Measurements from ENCODE around the gene ADCY7. TPM values are rescaled to one million over a fixed set of nuclear protein-coding genes. Genes with fewer than 3 reads are reported as not detected.

ADCY7 gene
- total RNA-seq, 2 donors from 2014 or later: 135 to 186 TPM

DNA sequence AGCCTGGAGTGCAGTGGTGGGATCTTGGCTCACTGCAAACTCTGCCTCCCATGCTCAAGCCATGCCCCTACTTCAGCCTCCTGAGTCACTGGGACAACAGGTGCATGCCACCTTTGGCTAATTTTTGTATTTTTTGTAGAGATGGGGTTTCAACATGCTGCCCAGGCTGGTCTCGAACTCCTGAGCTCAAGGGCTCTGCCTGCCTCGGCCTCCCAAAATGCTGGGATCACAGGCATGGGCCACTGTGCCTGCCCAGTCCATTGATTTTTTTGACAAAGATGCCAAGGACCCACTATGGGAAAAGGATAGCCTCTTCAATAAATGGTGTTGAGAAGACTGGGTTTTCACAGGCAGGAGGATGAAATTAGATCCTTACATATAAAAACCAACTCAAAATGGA lies 10.8 kb upstream of the ADCY7 start:
- Mint-ChIP-seq H3K36me3 (no peaks in the 10 kb centered on the region), H3K27me3 (no peaks in the 10 kb centered on the region), H3K4me3 (no peak overlapping the region)

GRCh38 chr16:50256604-50257003 lies 9.7 kb upstream of the ADCY7 start:
- no peaks in the 10 kb centered on the region for H3K27me3 Mint-ChIP-seq
- H3K4me1 Mint-ChIP-seq (ENCODE audit: low read depth in 2 of 2): peaks cover 16 to 38% of the 10 kb centered on the region in 2 donors
- H3K27ac Mint-ChIP-seq: no peak overlapping the region
- H3K9me3 Mint-ChIP-seq: no peaks in the 10 kb centered on the region
- H3K36me3 Mint-ChIP-seq: no peaks in the 10 kb centered on the region
- no peak for DNase-seq (ENCODE audit: low spot score)
- no peak overlapping the region for H3K4me3 Mint-ChIP-seq
- no peak for ATAC-seq

More for the DNA sequence above, 10.8 kb upstream of the ADCY7 start:
- DNase-seq (ENCODE audit: low spot score) (no peak), ATAC-seq (no peak)
- Mint-ChIP-seq H3K27ac (no peak overlapping the region), H3K9me3 (no peaks in the 10 kb centered on the region), H3K4me1 (ENCODE audit: low read depth in 2 of 2) (peaks cover 9 to 35% of the 10 kb centered on the region in 2 donors)

DNA sequence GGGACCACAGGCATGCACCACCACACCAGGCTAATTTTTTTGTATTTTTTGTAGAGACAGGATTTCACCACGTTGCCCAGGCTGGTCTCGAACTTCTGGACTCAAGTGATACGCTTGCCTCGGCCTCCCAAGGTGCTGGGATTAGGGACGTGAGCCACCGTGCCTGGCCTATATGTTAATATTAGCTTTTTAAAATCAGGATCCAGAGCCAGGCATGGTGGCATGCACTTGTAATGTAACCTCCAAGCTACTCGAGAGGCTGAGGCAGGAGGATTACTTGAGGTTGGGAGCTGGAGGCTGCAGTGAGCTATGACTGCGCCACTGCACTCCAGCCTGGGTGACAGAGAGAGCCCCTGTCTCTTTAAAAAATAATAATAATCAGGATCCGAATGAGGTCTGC lies 8.5 kb upstream of the ADCY7 start:
- no peaks in the 10 kb centered on the region for H3K9me3 Mint-ChIP-seq
- DNase-seq (ENCODE audit: low spot score) (no peak), ATAC-seq (no peak)
- H3K36me3 Mint-ChIP-seq: no peaks in the 10 kb centered on the region
- H3K27me3 Mint-ChIP-seq: no peaks in the 10 kb centered on the region
- no peak overlapping the region for H3K27ac Mint-ChIP-seq
- peaks cover 28 to 42% of the 10 kb centered on the region in 2 donors for H3K4me1 Mint-ChIP-seq (ENCODE audit: low read depth in 2 of 2)
- H3K4me3 Mint-ChIP-seq: no peak overlapping the region

- ATAC-seq: no peak
- Mint-ChIP-seq H3K36me3 (no peaks in the 10 kb centered on the region), H3K4me3 (no peak overlapping the region), H3K4me1 (ENCODE audit: low read depth in 2 of 2) (peaks cover 43 to 45% of the 10 kb centered on the region in 2 donors), H3K9me3 (no peaks in the 10 kb centered on the region), H3K27me3 (no peaks in the 10 kb centered on the region), H3K27ac (peak overlapping the region; percentile 5 to 51)
- peak; percentile 15 for DNase-seq (ENCODE audit: low spot score)
These were observed 6.8 kb upstream of the ADCY7 start for GRCh38 chr16:50259334-50260205.

DNA sequence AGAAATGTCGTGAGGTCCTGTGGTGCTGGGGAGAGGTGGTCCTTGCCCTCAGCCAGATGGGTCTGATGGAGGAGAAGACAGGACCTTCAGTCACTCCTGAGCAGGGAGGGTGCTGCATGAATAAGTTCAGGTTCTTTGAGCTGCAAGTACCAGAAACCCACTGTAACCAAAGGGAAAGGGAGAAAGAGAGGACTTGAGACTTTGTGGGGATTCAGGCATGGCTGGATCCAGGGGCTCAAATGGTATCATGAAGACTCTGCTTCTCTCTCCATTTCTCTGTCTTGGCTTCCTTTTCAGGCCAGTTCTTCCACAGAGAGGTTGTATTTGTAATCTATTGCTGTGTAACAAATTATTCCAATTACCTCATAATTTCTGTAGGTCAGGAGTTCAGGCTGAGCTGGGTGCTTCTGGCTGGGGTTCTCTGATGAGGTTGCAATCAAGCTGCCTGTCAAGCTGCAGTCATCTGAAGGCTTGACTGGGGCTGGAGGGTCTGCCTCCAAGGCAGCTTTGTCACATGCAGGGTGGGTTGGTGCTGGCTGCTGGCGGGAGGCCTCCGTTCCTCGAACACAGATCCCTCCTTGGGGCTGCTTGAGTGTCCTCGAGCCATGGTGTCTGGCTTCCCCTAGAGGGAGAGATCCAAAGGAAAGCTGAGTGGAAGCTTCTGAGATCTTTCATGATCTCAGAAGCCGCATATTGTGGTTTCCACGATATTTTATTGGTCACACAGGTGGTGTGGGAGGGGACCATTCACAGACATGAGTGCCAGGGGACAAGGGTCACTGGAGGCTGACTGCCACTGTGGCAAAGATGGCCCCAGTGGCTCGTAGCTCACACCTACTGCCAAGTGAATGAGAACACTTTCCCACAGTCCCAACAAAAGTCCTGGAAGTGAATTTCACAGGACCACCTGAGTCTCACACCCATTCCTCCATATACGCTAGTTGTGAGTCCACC lies 5.9 kb upstream of the ADCY7 start:
- Mint-ChIP-seq H3K9me3 (no peaks in the 10 kb centered on the region), H3K27me3 (no peaks in the 10 kb centered on the region), H3K4me1 (ENCODE audit: low read depth in 2 of 2) (peaks cover 52 to 54% of the 10 kb centered on the region in 2 donors), H3K4me3 (no peak overlapping the region), H3K36me3 (no peaks in the 10 kb centered on the region), H3K27ac (peak overlapping the region in 1 of 2 donors; percentile 51)
- DNase-seq (ENCODE audit: low spot score) (peak; percentile 35), ATAC-seq (no peak)

DNA sequence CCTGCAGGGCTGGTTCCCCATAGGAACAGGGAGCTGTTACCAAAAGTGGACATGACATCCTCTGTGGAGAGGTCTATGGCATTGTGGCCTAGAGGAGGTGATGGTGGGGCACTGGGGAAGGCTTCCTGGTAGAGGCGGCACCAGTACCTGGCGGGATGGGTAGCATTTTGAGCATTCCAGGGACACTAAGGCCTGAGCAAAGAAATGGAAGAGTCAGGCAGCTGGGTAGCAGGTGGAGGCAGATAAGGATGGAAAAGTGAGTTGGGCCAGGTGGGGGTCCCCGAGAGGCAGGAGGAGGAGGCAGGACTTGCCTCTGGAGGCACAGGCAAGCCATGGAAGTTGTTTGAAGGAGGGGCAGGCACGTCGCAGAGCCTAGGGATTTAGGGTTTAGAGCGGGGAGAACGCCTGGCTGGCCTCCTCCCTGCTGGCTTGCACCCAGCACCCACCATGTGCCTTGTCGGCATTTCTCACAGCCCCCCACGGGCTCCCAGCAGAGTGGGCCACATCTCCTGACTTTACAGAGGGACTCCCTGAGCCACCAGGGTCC lies 5.1 kb upstream of the ADCY7 start:
- DNase-seq (ENCODE audit: low spot score): peak; percentile 51
- peak overlapping the region in 1 of 2 donors; percentile 51 for H3K27ac Mint-ChIP-seq
- H3K9me3 Mint-ChIP-seq: no peaks in the 10 kb centered on the region
- H3K4me1 Mint-ChIP-seq (ENCODE audit: low read depth in 2 of 2): peaks cover 60 to 61% of the 10 kb centered on the region in 2 donors
- no peak for ATAC-seq
- H3K4me3 Mint-ChIP-seq: no peak overlapping the region
- H3K36me3 Mint-ChIP-seq: no peaks in the 10 kb centered on the region
- no peaks in the 10 kb centered on the region for H3K27me3 Mint-ChIP-seq

GRCh38 chr16:50261707-50262235 lies 4.6 kb upstream of the ADCY7 start:
- ATAC-seq (no peak), DNase-seq (ENCODE audit: low spot score) (peak; percentile 61)
- Mint-ChIP-seq H3K36me3 (no peaks in the 10 kb centered on the region), H3K4me1 (ENCODE audit: low read depth in 2 of 2) (peaks cover 61 to 62% of the 10 kb centered on the region in 2 donors), H3K9me3 (no peaks in the 10 kb centered on the region), H3K27me3 (no peaks in the 10 kb centered on the region), H3K4me3 (peak overlapping the region; percentile 87), H3K27ac (peak overlapping the region; percentile 98 to 100)

DNA sequence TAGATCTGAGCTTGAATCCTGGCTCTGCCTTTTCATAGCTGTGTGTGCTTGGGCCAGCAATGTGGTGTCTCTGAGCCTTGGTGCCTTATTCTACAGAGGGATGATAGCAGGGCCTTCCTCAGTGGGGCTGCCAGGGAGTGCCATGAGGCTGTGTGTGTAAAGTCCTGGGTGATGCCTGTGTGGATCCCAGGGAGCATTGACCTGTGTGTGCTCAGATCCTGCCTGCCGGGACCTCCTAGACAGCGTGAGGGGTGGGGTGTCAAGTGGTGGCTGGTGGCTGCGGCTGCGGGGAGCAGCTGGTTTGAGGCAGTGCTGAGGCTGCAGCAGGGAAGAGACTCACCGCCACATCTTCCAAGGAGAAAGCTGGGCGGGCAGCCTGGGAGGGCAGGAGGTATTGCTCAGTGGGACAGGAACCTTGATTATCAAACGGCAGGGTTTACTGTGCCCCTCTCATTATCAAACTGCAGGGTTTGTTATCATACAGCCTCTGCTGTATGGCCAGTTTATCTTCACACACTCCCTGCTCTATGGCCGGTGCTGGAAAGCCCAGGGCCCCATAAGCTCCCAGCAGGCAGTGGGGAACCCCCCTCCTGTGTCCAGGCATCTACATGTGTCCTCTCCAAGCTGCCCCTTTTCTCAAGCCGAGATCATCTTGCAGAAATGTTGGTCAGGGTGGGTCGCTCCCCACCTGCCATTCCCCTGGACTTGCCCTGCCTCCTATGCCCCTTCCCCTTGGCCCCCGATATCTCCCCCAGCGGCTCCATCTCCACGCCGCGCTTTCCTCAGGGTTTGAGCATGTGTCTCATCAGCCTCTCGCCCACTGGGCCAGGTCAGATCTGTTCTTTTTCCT lies 3.1 kb upstream of the ADCY7 start:
- Mint-ChIP-seq H3K27me3 (no peaks in the 10 kb centered on the region), H3K36me3 (no peaks in the 10 kb centered on the region), H3K4me1 (ENCODE audit: low read depth in 2 of 2) (peaks cover 72 to 76% of the 10 kb centered on the region in 2 donors), H3K4me3 (peak overlapping the region; percentile 87), H3K27ac (peak overlapping the region; percentile 98 to 100), H3K9me3 (no peaks in the 10 kb centered on the region)
- ATAC-seq (no peak), DNase-seq (ENCODE audit: low spot score) (peak; percentile 46)

DNA sequence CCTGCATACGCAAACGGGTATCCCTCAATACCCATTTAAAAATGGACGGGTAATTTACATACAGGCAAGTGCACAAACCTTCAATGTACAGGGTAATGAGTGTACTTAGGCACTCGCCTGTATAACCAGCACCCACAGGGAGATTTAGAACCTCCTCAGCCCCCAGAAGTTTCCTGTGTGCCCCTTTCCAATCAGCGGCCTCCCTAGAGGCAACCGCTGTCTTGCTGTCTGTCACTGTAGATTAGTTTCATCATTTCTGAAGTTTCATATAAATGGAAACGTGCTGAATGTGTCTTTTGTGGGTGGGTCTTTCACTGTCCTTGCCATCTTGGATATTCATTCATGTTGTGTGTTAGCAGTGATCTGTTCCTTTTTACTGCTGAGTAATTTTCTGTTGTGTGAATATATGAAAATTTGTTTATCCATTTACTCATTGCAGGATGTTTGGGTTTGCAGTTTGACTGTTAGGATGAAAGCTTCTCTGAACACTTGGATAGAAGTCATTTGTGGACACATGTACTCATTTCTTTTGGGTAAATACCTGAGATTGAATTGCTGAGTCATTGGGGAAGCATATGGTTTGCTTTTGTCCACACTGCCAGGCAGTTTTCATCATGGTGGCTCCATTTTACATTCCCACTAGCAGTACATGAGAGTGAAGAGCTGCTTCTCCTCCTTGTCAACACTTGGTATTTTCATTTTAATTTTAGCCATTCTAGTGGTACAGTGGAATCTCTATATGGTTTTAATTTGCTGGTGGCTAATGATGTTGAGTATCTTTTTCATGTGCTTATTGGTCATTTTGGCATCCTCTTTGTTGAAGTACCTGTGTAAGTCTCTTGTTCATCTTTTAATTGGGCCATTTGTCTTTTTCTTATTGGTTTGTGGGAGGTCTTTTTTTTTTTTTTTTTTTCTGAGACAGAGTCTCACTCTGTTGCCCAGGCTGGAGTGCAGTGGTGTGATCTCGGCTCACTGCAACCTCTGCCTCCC lies 2.1 kb upstream of the ADCY7 start:
- ATAC-seq (peak; percentile 68 to 76), DNase-seq (ENCODE audit: low spot score) (peak; percentile 60)
- Mint-ChIP-seq H3K27me3 (no peaks in the 10 kb centered on the region), H3K4me3 (peak overlapping the region; percentile 87), H3K9me3 (no peaks in the 10 kb centered on the region), H3K4me1 (ENCODE audit: low read depth in 2 of 2) (peaks cover 79 to 84% of the 10 kb centered on the region in 2 donors), H3K27ac (peak overlapping the region; percentile 98 to 100), H3K36me3 (no peaks in the 10 kb centered on the region)

DNA sequence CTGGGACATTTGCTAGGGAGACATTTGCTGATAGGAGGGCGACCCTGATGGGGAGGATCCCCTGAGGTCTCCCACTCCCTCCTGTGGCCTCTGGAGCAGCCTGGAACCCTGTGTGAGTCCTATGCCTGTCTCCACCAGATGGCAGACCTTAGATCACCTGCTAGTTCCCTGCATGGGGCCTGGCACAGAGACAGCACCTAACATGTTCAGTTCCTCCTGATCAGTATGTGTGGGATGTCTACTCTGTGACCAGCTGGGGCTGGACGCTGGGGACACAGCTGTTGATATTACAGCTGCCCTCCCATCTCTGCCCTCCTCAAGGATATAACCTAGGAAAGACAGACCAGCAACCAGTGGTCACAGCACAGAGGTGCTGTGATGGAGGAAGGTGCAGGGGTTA lies 1.1 kb upstream of the ADCY7 start:
- ATAC-seq (no peak), DNase-seq (ENCODE audit: low spot score) (peak; percentile 58)
- Mint-ChIP-seq H3K9me3 (no peaks in the 10 kb centered on the region), H3K27me3 (no peaks in the 10 kb centered on the region), H3K4me1 (ENCODE audit: low read depth in 2 of 2) (peaks cover 79 to 88% of the 10 kb centered on the region in 2 donors), H3K27ac (peak overlapping the region; percentile 98 to 100), H3K4me3 (peak overlapping the region; percentile 87), H3K36me3 (no peaks in the 10 kb centered on the region)

- peak; percentile 46 for DNase-seq (ENCODE audit: low spot score)
- peak overlapping the region; percentile 98 to 100 for H3K27ac Mint-ChIP-seq
- H3K4me1 Mint-ChIP-seq (ENCODE audit: low read depth in 2 of 2): peaks cover 81 to 88% of the 10 kb centered on the region in 2 donors
- H3K36me3 Mint-ChIP-seq: no peaks in the 10 kb centered on the region
- no peaks in the 10 kb centered on the region for H3K9me3 Mint-ChIP-seq
- peak overlapping the region; percentile 87 for H3K4me3 Mint-ChIP-seq
- no peaks in the 10 kb centered on the region for H3K27me3 Mint-ChIP-seq
- ATAC-seq: no peak
These were observed 525 bp upstream of the ADCY7 start for GRCh38 chr16:50265716-50266336.

Data from natural killer cell treated with Interleukin-12 subunit alpha and Interleukin-12 subunit beta and Interleukin-15 and Interleukin-18, amount 100 ng/mL, for 72 hours (primary cell).